Measurements from ENCODE around the gene RIC8A.

Gene RIC8A

DNA sequence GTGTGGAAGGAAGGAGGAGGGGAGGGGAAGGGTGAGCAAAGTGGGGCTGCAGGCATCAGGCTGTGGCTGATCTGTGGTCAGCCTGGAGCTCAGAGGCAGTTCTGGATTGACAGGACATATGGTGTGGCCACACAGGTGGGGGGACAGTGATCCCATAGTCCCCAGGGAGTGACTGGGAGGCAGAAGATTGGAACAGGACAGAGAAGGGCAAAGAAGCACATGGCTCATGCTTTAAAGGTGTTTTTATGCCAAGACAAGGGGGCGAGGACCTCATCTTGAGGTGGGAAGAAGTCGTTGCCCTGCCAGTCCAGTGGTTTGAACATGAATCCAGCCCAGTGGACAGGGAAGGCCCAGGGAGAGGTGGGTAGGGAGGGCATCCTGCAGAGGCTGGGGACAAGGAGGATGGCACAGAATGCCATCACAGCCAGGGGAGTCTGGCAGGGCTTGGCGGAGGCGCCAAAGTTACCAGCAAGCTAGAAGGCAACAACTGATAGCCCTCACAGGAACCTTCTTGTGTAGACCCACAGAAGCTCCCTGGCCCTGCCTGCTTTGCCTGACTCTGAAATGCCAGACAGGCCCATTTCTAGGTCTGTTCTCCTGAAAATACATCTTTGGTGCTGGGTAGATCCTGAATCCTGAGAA lies 3.4 kb upstream of the RIC8A start:
- no peak for DNase-seq (ENCODE audit: low read depth, low spot score)

DNA sequence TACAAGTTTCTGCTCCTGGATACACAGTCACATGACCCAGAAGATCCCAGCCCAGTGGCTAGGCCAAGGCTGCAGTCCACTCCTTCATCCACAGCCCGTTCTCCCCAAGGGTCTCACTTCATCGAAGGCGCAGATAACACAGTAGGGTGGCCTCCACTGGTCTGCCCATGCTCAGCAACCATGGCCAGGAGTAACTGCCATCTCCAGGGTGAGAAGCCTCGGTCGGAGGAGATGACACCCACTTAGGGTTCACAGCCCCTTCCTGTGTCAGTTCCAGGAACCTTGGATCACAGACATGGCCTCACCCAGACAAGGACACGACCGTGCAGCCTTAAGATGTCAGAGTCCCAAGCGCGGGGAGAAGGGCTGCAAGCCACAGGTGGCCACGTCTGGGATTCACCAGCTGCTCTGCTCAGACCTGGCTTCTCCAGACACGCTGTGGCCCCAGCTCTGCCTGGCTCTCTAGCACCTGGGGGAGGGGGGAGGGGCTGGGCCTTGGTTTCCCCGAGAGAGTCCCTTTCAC lies 2.9 kb upstream of the RIC8A start:
- no peak for DNase-seq (ENCODE audit: low read depth, low spot score)

DNA sequence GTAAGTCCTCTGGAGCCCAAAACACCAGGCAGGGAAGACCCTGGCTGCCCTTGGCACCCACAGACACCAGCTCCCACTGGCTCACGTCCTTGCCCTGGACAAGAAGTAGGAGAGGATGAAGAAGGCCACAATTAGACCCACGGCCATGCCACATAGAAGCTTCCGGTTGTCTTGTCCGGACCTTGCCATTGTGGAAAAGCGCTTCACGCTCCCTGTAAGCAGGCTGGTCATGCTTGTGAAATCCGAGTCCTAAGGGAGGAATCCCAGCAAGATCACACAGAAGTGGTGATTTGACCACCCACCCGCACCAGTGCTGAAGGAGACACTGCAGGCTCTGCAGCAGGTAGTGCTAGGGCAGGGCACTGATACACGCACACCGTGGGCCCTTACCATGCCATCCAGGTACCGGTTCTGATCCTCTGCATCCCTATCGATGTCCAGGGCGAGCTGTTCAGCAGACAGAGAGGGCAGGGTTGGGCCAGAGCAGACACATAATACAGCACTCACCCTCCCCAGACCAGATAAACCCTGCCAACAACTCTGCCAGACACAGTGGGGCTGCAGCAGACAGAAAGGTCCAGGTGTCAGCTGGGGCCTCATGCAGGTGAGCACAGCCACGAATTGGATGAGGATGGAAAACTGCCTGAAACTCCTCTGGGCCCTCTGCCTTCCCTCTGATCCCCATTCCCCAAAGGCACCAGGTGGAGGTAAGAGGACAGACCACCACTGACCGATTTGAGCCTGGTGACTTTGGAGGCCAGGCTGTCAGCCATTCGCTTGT lies 2.1 kb upstream of the RIC8A start:
- no peak for DNase-seq (ENCODE audit: low read depth, low spot score)

DNA sequence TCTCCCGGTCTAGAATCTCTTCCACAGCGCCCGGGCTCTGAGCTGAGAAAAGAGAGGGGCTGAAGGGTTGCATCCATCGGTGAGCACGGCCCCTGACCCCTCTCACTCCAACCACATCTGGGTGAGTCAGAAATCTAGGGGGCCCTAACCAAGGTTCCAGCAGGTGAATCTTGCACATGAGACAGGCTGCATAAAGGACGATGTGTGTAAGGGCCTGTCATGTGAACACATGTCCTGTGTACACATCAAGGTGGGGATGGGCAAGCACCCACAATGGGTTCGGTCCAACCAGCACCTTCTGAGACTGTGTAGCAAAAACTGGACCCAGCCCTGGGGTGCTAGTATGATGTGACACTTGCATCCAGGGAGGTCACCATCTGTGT lies 1.5 kb upstream of the RIC8A start:
- DNase-seq (ENCODE audit: low read depth, low spot score), result no peak

DNA sequence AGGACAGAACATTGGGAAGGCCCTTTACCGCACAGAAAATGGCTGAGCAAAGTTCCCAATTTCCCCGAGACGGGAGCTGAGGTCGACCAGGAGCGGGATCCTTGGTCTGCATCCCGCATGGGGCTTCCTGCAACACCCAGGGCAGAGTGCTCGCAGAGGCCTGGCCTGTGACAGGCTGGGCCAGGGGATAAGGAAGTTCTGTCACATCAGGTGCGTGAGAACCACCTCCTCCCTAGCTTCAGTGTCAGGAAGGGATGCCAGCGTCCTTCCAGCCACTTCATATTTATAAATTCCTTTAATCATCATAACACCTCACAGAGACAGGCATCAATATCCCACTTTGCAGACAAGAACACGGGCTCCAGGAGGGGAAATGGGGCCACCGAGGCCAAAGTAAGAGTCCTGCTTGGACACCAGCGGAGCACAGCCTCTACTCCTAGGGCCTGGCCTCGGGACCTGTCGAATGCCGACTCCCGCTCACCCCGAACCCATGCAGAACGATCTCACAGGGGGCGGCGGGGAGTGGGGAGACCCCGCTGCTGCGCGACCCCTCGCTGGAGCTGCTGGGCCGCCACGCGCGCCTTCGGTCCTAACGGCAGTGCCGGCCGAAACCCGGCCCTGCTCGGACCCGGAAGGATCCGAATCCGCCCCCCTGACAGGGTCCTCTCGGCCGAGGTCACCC lies 841 bp upstream of the RIC8A start:
- no peak for DNase-seq (ENCODE audit: low read depth, low spot score)

DNA sequence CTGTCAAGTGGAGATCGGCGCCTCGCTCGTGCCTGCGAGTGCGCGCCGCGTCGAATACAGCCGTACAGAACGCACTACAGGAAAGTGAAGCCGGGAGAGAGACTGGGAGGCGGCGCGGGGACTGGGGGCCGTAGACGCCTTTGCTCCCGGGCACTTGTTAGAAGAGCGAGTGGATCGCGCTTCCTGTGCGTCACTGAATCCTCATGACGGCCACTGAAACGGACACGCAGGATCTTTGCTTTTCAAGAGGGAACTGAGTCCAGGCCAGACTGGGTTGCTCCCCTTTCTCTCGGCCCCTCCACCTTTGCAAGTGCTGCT lies 314 bp downstream of the RIC8A start:
- no peak for DNase-seq (ENCODE audit: low read depth, low spot score)

DNA sequence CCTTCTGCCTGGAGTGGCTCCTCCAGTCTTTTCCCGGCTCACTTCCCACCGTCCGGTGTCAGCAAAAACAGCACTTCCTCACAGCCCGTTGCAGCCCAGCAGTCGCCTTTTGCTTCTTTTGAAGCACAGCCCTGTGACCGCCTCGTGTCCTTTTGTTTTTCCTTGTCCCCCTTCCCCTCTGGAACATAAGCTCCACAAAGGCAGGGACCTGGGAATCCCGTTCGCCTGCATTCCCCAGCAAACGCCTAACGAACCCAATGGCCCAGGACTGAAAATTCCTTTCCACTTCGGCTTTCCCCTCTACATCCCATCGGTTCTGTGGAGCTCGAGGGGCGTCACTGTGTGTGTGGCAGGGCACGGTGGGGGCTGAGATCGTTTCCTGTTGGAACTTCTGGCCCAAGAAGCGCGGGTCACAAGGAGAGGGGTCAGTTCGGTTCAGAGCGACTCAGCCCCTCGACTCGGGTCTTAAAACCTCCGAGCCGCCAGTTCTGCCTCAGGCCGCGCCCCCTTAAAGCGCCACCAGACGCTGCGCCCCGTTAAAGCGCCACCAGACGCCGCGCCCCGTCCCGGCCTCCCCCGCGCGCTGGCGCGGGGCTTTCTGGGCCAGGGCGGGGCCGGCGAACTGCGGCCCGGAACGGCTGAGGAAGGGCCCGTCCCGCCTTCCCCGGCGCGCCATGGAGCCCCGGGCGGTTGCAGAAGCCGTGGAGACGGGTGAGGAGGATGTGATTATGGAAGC lies 841 bp downstream of the RIC8A start:
- no peak for DNase-seq (ENCODE audit: low read depth, low spot score)

DNA sequence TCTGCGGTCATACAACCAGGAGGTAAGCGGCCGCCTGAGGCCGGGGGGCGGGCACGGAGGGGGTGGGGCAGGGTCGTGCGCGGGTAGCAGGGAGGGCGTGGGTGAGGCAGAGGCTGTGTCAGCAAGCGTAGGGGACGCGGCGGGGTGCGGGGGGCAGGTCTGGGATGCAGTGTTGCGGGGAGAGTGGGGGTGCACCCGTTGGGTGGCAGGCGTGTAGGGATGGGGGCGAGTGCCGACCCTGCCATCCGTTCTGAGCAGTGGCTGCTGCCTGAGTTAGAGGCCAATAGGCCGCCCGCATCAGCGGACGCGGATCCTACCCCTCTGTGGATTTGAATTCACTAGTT lies 1.4 kb downstream of the RIC8A start:
- DNase-seq (ENCODE audit: low read depth, low spot score), result no peak

DNA sequence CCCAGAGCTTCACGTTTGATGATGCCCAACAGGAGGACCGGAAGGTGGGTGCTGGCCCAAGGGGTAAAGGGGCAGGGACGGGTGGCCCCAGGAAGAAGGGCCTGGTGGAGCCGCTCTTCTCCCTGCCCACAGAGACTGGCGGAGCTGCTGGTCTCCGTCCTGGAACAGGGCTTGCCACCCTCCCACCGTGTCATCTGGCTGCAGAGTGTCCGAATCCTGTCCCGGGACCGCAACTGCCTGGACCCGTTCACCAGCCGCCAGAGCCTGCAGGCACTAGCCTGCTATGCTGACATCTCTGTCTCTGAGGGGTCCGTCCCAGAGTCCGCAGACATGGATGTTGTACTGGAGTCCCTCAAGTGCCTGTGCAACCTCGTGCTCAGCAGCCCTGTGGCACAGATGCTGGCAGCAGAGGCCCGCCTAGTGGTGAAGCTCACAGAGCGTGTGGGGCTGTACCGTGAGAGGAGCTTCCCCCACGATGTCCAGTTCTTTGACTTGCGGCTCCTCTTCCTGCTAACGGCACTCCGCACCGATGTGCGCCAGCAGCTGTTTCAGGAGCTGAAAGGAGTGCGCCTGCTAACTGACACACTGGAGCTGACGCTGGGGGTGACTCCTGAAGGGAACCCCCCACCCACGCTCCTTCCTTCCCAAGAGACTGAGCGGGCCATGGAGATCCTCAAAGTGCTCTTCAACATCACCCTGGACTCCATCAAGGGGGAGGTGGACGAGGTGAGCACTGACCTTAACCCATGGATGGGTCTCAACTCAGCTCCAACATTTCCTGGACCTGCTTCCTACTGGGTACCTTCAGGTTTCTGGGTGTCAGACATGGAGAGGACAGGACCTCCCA lies 2.0 kb downstream of the RIC8A start:
- DNase-seq (ENCODE audit: low read depth, low spot score), result no peak

DNA sequence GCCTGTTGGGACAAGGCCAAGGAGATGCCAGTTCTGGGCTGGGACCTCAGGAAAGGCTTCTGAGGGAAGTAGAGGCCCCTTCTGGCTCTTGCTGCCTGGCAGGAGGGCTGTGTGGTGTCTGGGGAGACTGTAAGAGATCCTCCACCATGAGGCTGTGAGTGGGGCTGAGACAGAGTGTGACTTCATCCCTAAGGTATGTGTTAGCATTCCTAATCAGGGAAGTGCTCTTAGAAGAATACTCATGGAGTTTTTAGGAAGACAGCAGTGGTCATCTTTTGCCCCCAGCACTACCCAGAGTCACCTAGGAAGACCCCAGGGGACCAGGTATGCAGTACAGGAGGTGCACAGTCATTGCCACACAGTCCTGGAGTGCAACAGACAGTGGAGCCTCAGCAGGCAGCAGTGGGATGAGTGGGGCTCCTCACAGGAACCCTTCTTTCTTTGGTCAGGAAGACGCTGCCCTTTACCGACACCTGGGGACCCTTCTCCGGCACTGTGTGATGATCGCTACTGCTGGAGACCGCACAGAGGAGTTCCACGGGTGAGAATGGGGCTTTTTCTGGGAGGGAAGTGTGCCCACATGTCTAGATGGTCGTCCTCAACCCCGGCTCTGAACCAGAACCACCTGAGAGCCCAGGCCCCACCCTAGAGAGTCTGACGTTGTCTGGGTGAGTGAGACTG lies 2.8 kb downstream of the RIC8A start:
- DNase-seq (ENCODE audit: low read depth, low spot score), result no peak

DNA sequence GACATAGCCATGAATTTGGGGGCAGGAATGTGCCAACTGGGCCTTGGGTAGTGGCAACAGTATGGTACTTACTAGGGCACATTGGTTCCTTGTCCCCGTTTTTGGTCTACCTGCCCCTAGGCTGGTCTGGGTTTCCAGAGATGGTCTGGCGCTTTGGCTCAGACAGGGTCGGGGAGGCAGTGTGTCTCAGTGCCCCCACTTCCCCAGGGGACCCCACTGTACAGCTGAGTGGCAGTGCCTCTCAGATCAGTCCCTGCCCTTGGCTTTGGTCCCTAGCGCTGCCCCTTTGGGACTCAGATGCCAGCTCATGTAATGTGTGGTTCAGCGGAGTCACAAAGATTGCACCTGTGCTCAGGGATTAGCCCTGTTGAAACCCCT lies 3.3 kb downstream of the RIC8A start:
- DNase-seq (ENCODE audit: low read depth, low spot score), result no peak

DNA sequence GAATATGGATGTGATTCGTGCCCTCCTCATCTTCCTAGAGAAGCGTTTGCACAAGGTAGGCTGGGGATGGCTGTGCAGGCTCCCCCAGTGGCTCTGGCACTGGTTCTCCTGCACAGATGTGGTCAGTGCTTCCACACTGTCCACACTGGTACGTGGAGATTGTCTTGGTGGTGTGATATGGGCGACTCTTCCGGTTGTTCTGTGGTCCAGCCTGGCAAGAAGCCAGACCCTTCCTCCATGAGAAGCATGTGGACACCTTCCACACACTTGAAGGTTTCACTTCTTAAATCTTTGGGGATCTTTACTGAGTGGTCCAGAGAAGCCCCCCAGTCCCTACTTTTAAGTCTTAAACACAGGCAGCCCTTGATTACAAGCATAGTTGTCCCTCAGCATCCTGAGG lies 3.8 kb downstream of the RIC8A start:
- no peak for DNase-seq (ENCODE audit: low read depth, low spot score)

DNA sequence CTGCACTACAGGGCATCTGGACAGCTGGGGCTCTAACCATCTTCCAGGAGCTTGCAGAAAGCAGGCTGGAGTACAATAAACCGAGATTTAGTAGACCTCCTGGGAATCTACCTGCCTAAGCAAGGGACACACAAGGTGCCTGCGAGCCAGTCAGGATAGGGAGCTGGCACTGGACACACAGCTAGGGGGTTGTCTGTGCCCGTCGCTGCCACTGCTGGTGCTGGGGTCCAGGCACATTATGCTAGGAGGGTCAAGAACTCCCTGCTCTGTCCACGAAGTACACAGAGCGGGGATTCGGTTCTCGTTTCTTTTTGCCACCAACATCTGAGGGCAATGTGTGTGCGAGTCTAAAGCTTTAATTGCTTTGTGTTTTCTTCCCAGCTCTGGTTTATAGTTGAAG lies 4.2 kb downstream of the RIC8A start:
- no peak for DNase-seq (ENCODE audit: low read depth, low spot score)

DNA sequence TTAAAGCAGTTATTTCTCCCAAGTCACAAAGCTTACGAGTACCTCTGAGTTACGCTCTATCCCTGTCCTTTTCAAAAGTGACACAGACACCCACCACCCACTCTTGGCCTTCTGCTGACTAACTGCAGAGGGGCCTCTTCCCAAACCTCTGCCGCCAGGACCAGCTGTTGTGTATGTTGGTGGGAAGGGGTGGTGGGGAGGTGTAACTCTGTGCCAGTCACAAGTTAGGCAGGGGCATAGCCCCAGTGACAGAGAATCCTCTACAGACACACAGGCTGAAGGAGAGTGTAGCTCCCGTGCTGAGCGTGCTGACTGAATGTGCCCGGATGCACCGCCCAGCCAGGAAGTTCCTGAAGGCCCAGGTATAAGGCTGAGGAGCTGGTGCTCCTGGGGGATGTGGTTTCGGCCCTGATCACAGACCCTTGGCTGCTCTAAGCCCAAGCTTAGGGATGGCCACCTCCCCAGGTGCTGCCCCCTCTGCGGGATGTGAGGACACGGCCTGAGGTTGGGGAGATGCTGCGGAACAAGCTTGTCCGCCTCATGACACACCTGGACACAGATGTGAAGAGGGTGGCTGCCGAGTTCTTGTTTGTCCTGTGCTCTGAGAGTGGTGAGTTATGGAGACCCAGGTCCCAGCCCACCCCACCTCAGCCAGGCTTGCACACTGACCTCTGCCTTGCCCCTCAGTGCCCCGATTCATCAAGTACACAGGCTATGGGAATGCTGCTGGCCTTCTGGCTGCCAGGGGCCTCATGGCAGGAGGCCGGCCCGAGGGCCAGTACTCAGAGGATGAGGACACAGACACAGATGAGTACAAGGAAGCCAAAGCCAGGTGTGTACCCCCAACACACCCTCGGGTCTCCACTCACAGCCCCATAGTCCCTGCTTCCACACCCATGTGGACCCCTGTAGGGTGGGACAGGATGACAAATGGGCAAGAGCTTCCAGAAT lies 4.9 kb downstream of the RIC8A start:
- DNase-seq (ENCODE audit: low read depth, low spot score), result no peak

DNA sequence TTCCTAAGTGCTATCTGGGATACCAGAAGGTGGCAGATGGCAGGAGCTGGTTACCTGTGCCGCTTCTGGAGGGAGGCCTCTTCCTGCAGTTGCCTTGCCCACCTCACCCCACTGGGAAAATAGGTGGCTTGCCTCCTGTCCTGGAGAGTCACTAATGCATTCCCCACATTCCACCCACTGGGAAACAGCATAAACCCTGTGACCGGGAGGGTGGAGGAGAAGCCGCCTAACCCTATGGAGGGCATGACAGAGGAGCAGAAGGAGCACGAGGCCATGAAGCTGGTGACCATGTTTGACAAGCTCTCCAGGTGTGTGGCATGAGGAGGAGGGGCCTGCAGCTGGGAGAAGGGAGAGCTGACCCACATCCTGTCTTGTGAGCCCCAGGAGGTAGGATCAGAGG lies 5.6 kb downstream of the RIC8A start:
- no peak for DNase-seq (ENCODE audit: low read depth, low spot score)

DNA sequence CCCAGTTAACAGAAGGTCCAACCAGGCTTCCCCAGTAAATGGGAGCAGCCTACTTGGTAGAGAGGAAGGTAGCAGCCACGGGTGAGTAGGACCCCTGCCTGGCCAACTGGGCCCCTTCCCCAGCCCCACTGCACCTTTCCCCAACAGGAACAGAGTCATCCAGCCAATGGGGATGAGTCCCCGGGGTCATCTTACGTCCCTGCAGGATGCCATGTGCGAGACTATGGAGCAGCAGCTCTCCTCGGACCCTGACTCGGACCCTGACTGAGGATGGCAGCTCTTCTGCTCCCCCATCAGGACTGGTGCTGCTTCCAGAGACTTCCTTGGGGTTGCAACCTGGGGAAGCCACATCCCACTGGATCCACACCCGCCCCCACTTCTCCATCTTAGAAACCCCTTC lies 6.6 kb downstream of the RIC8A start:
- DNase-seq (ENCODE audit: low read depth, low spot score), result no peak

DNA sequence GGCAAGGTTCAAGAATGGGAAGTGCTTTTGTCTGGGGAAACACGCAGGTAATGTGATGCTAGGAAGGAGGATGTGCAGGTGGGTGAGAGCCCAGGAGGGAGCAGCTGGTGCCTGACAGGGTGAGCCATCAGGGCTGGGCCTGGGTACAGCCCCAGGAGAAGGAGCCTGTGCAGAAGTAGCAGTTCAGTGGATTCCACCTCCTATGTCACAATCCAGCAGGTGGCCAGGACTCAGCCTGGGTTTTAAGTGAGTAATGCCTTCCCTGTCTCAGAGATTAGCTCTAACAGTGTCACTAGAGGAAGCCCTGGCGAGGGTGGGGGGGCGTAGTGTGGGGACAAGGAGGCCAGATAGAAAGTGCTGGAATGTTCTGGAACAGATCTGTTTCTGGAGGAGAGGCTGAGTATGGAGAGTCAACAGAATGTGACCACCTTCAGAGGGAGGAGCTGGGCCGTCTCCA lies 8.1 kb downstream of the RIC8A start:
- no peak for DNase-seq (ENCODE audit: low read depth, low spot score)

DNA sequence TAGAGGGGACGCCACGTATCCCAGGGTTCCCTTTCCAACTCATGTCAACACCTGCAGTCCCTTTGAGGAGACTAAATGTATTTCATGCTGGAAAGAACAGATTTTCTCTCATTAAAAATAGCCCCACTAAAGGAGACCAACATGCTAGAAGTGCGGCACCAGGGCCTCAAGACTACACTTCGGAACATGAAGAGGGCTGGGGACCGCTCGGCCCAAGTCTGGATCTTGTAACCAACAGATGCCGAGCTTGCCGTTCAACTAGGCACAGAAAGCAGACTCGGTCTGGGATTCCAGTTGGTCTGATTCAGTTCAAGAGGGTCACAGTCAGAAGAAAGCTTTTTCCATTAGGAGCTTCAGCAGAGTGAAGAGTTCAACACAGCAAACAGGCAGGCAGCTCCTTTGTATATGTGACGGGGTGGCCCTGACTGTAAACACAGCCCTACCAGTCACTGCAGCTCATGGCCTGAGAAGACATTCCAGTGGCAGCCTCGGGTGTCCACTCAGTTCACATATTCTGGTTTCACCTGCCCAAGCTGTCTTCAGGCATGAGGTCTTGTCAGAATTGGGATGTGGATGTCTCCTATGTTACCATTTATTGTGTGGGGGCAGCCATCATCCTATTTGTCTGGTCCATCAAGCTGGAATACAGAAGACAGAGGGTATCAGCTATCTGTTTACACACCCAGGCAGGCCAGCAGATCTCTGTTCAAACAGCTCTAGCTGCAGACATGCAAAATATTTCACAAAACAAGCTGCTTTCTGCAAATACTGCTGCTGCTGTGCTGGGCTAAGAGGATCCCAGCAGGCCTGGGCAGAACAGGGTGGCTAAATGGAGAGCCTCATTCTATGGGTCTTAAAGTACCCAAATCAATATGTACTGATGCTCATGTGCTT lies 8.8 kb downstream of the RIC8A start:
- no peak for DNase-seq (ENCODE audit: low read depth, low spot score)

DNA sequence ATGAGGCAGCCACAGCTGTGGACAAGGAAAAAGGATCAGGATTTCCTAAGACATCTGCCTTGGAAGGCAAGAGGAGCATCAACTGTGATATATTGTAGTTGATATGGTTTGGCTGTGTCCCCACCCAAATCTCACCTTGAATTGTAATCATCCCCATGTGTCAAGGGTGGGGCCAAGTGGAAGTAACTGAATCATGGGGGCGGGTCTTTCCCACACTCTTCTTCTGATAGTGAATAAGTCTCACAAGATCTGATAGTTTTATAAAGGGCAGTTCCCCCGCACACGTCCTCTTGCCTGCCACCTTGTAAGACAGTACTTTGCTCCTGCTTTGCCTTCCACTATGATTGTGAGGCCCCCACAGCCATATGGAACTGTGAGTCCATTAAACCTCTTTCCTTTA lies 10.2 kb downstream of the RIC8A start:
- no peak for DNase-seq (ENCODE audit: low read depth, low spot score)
